HepG2 (cell line): ENCODE measurements around the gene GYS1. TPM values are rescaled to one million over a fixed set of nuclear protein-coding genes. Genes with fewer than 3 reads are reported as not detected.

ENCODE experiments used
- DNMT1 ChIP-seq: sonication (generic); formaldehyde crosslinking; IDR thresholded peaks from 2 replicates; pipeline ENCODE4 v1.5.1; 2020; ENCODE audit warnings: mild to moderate bottlenecking, missing genetic modification reagents
- E2F1 ChIP-seq: sonication (generic); formaldehyde crosslinking; IDR thresholded peaks from 2 replicates; pipeline ENCODE4 v1.5.0; 2020; ENCODE audit warnings: missing genetic modification reagents
- EP300 ChIP-seq, 3 experiments: sonication (generic) in 1 of 3; formaldehyde crosslinking in 1 of 3; IDR thresholded peaks; 2 replicates each; pipeline versions ENCODE4 v1.5.1 to v1.6.1; 2011 to 2020; ENCODE audit warnings: low read depth in 2 of 3, low read length in 2 of 3, borderline replicate concordance in 1 of 3, improper control_type of control experiment in 1 of 3, mild to moderate bottlenecking in 1 of 3, missing genetic modification reagents in 1 of 3, moderate library complexity in 1 of 3
- FOXK1 ChIP-seq: sonication (generic); formaldehyde crosslinking; IDR thresholded peaks from 2 replicates; pipeline ENCODE4 v1.4.0; 2020; ENCODE audit warnings: low read depth, missing genetic modification reagents, borderline replicate concordance
- GATAD2A ChIP-seq: IDR thresholded peaks from 2 replicates; pipeline ENCODE4 v1.6.1; 2016
- HNF1B ChIP-seq: sonication (generic); formaldehyde crosslinking; IDR thresholded peaks from 2 replicates; pipeline ENCODE4 v1.5.1; 2020; ENCODE audit warnings: mild to moderate bottlenecking, moderate library complexity, missing genetic modification reagents
- MED1 ChIP-seq: sonication (generic); formaldehyde crosslinking; IDR thresholded peaks from 2 replicates; pipeline ENCODE4 v1.4.0; 2020; ENCODE audit warnings: missing genetic modification reagents
- RAD21 ChIP-seq: fragments of 450-650 bp; formaldehyde crosslinking; IDR thresholded peaks from 2 replicates; pipeline ENCODE4 v1.5.0; 2020; ENCODE audit warnings: mild to moderate bottlenecking
- RFX5 ChIP-seq: IDR thresholded peaks from 2 replicates; pipeline ENCODE4 v1.6.1; 2011; ENCODE audit warnings: low read depth, low read length, improper control_type of control experiment
- RFXAP ChIP-seq: sonication (generic); formaldehyde crosslinking; IDR thresholded peaks from 2 replicates; pipeline ENCODE4 v1.4.0; 2020; ENCODE audit warnings: missing genetic modification reagents, borderline replicate concordance
- RNF2 ChIP-seq: fragments of 450-650 bp; conservative IDR thresholded peaks from 2 replicates; pipeline ENCODE4 v1.6.1; 2016; ENCODE audit warnings: low read depth
- RNF219 ChIP-seq: sonication (generic); formaldehyde crosslinking; IDR thresholded peaks from 2 replicates; pipeline ENCODE4 v1.5.0; 2020; ENCODE audit warnings: mild to moderate bottlenecking, missing genetic modification reagents
- YEATS2 ChIP-seq: sonication (generic); formaldehyde crosslinking; IDR thresholded peaks from 2 replicates; pipeline ENCODE4 v1.4.0; 2020; ENCODE audit warnings: missing genetic modification reagents, borderline replicate concordance
- ZNF180 ChIP-seq: sonication (generic); formaldehyde crosslinking; IDR thresholded peaks from 2 replicates; pipeline ENCODE4 v1.4.0; 2020; ENCODE audit warnings: low read depth, missing genetic modification reagents, borderline replicate concordance
- ZNF224 ChIP-seq: sonication (generic); formaldehyde crosslinking; IDR thresholded peaks from 2 replicates; pipeline ENCODE4 v1.5.0; 2020; ENCODE audit warnings: mild to moderate bottlenecking, missing genetic modification reagents
- ZNF225 ChIP-seq: sonication (generic); formaldehyde crosslinking; IDR thresholded peaks from 2 replicates; pipeline ENCODE4 v1.4.0; 2020; ENCODE audit warnings: mild to moderate bottlenecking, missing genetic modification reagents
- ZNF331 ChIP-seq: sonication (generic); formaldehyde crosslinking; IDR thresholded peaks from 2 replicates; pipeline ENCODE4 v1.4.0; 2020; ENCODE audit warnings: missing genetic modification reagents
- ZNF501 ChIP-seq: sonication (generic); formaldehyde crosslinking; IDR thresholded peaks from 2 replicates; pipeline ENCODE4 v1.5.1; 2020; ENCODE audit warnings: mild to moderate bottlenecking, moderate library complexity, missing genetic modification reagents
- ZNF782 ChIP-seq: sonication (generic); formaldehyde crosslinking; IDR thresholded peaks from 2 replicates; pipeline ENCODE4 v1.4.0; 2020; ENCODE audit warnings: missing genetic modification reagents, mild to moderate bottlenecking, borderline replicate concordance
- polyA plus RNA-seq, 8 experiments: library from polyadenylated mRNA; depleted of rRNA in 3 of 8; stranded (reverse) in 7 of 8; unstranded in 1 of 8; fragments of >200 nt; fragmentation: Illumina TruSeq in 4 of 8; extraction: Trizol in 4 of 8; gene quantifications; 2 replicates each; pipeline versions ENCODE4 v1.2.1 to v1.2.3, GENCODE V29; 2011 to 2016; ENCODE audit warnings: low read depth in 4 of 8, missing spikeins in 1 of 8, mixed read lengths in 1 of 8; ENCODE audit not compliant: insufficient read depth in 1 of 8
- total RNA-seq, 5 experiments: library from RNA; depleted of rRNA; stranded (reverse); fragments of >200 nt; fragmentation: Illumina TruSeq; extraction: Trizol; gene quantifications; 2 replicates each; pipeline ENCODE4 v1.2.3, GENCODE V29; 2016; ENCODE audit warnings: low read depth in 1 of 5
- TF ChIP-seq, protein P1 (sequence below): sonication (generic); formaldehyde crosslinking; IDR thresholded peaks from 2 replicates; pipeline ENCODE4 v1.8.0; 2022; ENCODE audit warnings: mild to moderate bottlenecking, missing genetic modification reagents; ENCODE audit not compliant: insufficient replicate concordance

GYS1 gene
- total and polyA plus RNA-seq, 2 of the 13 experiments (the other 11 are each of a cell fraction or from before 2014, with no cell fraction given): 18.4 to 42.1 TPM

DNA sequence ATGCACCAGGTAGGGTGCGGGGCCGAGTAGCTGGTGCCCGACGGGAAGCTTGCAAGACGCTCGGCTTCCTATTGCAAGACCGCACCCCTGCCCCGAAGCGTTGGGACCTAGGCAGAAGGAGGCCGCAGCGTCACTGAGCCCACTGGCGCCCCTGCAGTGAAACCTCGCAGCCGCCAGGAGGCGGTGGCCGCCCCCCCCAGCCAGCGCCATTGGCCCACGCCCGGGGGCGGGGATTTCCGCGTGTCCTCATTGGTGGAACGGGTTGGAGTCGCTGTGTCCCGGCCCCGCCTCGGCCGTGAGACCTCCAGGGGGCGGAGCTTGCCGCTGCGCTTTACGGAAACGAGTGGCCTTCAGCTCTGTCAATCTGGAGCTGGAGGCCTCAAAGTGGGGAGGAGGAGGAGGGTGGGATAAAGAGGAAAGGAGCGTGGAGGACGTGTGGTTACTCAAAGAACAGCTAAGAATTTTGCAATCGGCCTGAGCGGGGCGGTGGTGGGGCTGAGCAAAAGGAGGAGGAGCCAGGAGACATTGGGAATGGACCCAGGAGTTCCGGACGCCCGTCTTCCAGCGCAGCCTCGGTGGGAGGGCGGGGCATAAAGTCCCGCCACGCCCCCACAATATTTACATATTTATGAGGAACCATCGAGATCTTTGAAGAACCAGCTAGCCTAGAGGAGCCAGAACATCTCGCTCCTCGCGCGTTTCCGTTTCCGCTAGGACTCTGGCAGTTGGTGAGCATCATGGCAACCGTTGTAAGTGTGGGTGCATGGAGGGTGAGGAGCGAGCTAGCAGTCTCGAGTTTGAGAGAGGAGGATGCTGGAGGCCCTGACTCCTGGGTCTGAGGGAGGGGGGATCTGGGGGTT lies at the start of gene GYS1, which contains the start of gene RUVBL2 (continued):
- TF ChIP-seq ZNF782 (CRISPR knock-in tag) (no peak), E2F1 (CRISPR knock-in tag) (peak; percentile 61; the same call in 1 of the 2 replicates), DNMT1 (CRISPR knock-in tag) (peak; percentile 4; the same call in 1 of the 2 replicates), RAD21 (peak; percentile 50; the same call in 1 of the 2 replicates), EP300 (IDR thresholded peaks at IDR 0.05; ENCODE audit: low read depth in 2 of 2, low read length in 2 of 2) (no peak), EP300 (CRISPR knock-in tag; IDR thresholded peaks at IDR 0.05; ENCODE audit: borderline replicate concordance) (peak; percentile 21; the same call in 1 of the 2 replicates), ZNF224 (0 out of 2 replicates have a peak, but pooled peaks have one; percentile 79), ZNF501 (peak; percentile 16), ZNF180 (CRISPR knock-in tag) (no peak), ZNF225 (CRISPR knock-in tag) (0 out of 2 replicates have a peak, but pooled peaks have one; percentile 30), GATAD2A (CRISPR knock-in tag) (peak; percentile 82), HNF1B (CRISPR knock-in tag) (peak; percentile 55), RNF219 (CRISPR knock-in tag) (no peak), MED1 (CRISPR knock-in tag) (peak; percentile 46; the same call in 1 of the 2 replicates), FOXK1 (peak; percentile 44; the same call in 1 of the 2 replicates), RNF2 (no peak), ZNF331 (CRISPR knock-in tag) (peak; percentile 19; the same call in 1 of the 2 replicates), YEATS2 (CRISPR knock-in tag) (peak; percentile 60; the same call in 1 of the 2 replicates), RFX5 (peak; percentile 62), RFXAP (CRISPR knock-in tag) (peak; percentile 83; the same call in 1 of the 2 replicates)
- TF ChIP-seq, protein P1, sequence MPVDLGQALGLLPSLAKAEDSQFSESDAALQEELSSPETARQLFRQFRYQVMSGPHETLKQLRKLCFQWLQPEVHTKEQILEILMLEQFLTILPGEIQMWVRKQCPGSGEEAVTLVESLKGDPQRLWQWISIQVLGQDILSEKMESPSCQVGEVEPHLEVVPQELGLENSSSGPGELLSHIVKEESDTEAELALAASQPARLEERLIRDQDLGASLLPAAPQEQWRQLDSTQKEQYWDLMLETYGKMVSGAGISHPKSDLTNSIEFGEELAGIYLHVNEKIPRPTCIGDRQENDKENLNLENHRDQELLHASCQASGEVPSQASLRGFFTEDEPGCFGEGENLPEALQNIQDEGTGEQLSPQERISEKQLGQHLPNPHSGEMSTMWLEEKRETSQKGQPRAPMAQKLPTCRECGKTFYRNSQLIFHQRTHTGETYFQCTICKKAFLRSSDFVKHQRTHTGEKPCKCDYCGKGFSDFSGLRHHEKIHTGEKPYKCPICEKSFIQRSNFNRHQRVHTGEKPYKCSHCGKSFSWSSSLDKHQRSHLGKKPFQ (CRISPR knock-in tag): peak; percentile 53
